ENCODE results near the gene RNF222.

DNA sequence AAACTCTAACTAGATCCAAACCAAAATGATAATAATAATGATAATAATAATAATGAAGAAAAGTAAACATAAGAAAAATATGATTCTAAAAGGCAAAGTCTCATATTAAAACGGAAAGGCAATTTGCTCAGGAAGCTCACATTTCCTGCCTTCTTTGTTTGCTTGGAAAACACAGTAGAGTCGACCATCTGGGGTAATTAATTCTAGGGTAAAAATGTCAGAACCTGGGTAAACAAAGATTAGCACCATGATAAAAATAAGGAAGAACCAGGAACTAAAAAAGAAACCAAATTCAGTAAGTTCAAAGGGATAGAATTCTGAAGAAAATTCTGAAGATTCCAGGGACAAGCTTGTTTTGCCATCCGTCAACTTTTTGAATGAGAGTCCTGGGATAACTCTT, 37.4 kb downstream of the RNF222 start:
- TF ChIP-seq POLR2A (IDR thresholded peaks at IDR 0.05) (no peak), CTCF (IDR thresholded peaks at IDR 0.05) (no peak)

All from stomach (tissue), 4 donors.